Endothelial cell of umbilical vein (primary cell): ENCODE measurements around the gene RHOB.

Experiments used
- CTCF ChIP-seq, 2 donors: IDR thresholded peaks; 1 replicate in 1 of 2; 2 replicates in 1 of 2; pipeline ENCODE4 v1.5.1; 2011; ENCODE audit warnings: low read length in 2 of 2, mild to moderate bottlenecking in 2 of 2, moderate library complexity in 2 of 2, control low read depth in 1 of 2, inconsistent platforms in 1 of 2, low read depth in 1 of 2; ENCODE audit not compliant: insufficient read depth in 1 of 2; ENCODE audit errors: extremely low read depth in 1 of 2
- EZH2 ChIP-seq: IDR thresholded peaks from 2 replicates; pipeline ENCODE4 v1.6.1; 2012; ENCODE audit warnings: borderline replicate concordance, low read depth, mild to moderate bottlenecking, moderate library complexity, low read length, inconsistent platforms; ENCODE audit not compliant: severe bottlenecking
- MAX ChIP-seq: IDR thresholded peaks from 2 replicates; pipeline ENCODE4 v1.6.1; 2011; ENCODE audit not compliant: insufficient read depth, insufficient read length
- POLR2A ChIP-seq: IDR thresholded peaks from 2 replicates; pipeline ENCODE4 v1.6.1; 2012; ENCODE audit warnings: low read depth, mild to moderate bottlenecking, control low read depth, low read length
- POLR2AphosphoS5 ChIP-seq: IDR thresholded peaks from 2 replicates; pipeline ENCODE4 v1.6.1; 2012; ENCODE audit warnings: low read depth, mild to moderate bottlenecking, control low read depth, low read length, moderate library complexity; ENCODE audit not compliant: insufficient read depth

- TF ChIP-seq CTCF (IDR thresholded peaks at IDR 0.05; ENCODE audit: extremely low read depth in 1 of 2, insufficient read depth in 1 of 2, low read depth in 1 of 2, low read length in 2 of 2) (no peak), POLR2AphosphoS5 (no peak), POLR2A (no peak), MAX (no peak), EZH2 (no peak)
Observed at GRCh38 chr2:20432714-20433113, 14.2 kb upstream of the RHOB start.
